Liver (tissue), 3 donors: ENCODE measurements around the gene TBX15.

Experiments used
- CTCF ChIP-seq: fragments of 150-350 bp; IDR thresholded peaks from 2 replicates; pipeline ENCODE4 v1.5.1; 2017; ENCODE audit warnings: improper control_type of control experiment, low read depth, low read length; ENCODE audit not compliant: missing input control
- EGR1 ChIP-seq, 2 donors: IDR thresholded peaks; 2 replicates each; pipeline ENCODE4 v1.6.1; 2016 to 2018; ENCODE audit warnings: antibody characterized with exemption in 2 of 2, low read depth in 2 of 2
- TAF1 ChIP-seq: conservative IDR thresholded peaks from 2 replicates; pipeline ENCODE4 v1.6.1; 2016; ENCODE audit warnings: antibody characterized with exemption, mild to moderate bottlenecking
- YY1 ChIP-seq: IDR thresholded peaks from 2 replicates; pipeline ENCODE4 v1.6.1; 2016; ENCODE audit warnings: antibody characterized with exemption, mild to moderate bottlenecking
- TF ChIP-seq, protein P1 (sequence below): IDR thresholded peaks from 2 replicates; pipeline ENCODE4 v1.6.1; 2016; ENCODE audit warnings: antibody characterized with exemption
- donor health status: healthy.
- donor health status: healthy.

- TF ChIP-seq, protein P1, sequence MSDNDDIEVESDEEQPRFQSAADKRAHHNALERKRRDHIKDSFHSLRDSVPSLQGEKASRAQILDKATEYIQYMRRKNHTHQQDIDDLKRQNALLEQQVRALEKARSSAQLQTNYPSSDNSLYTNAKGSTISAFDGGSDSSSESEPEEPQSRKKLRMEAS: no peak
- TF ChIP-seq CTCF: no peak
- TF ChIP-seq TAF1: no peak
- no peak for TF ChIP-seq EGR1 (IDR thresholded peaks at IDR 0.05; ENCODE audit: low read depth in 2 of 2)
- no peak for TF ChIP-seq YY1
These were observed 29.1 kb downstream of the TBX15 start for GRCh38 chr1:118958937-118959631.
